Activated CD8-positive, alpha-beta T cell treated with anti-CD3 and anti-CD28 coated beads for 36 hours (primary cell): ENCODE measurements around the gene CCSAP. TPM values are rescaled to one million over a fixed set of nuclear protein-coding genes. Genes with fewer than 3 reads are reported as not detected.
"Not testable (repeated sequence)": the region's sequence is repeated elsewhere in the genome, so short reads cannot be mapped to it uniquely, and the experiment has no call there.

Source experiments
- ATAC-seq: fragments of 200-7000 bp; cut with Tn5 transposase; one replicate; pipeline ENCODE4 v1.10.0; 2021; ENCODE audit warnings: mild to moderate bottlenecking, moderate library complexity
- CTCF ChIA-PET: fragments of 350-600 bp; sonication (Branson Sonifier 250); formaldehyde crosslinking; loops from one replicate; lab custom pipeline; 2021; ENCODE audit warnings: antibody characterized with exemption; lab: Charles Lee
- POLR2A ChIA-PET: fragments of 350-600 bp; sonication (Branson Sonifier 250); formaldehyde crosslinking; loops from one replicate; lab custom pipeline; 2021; ENCODE audit warnings: antibody characterized with exemption; lab: Charles Lee
- DNase-seq: peaks from one replicate; pipeline ENCODE4 v3.0.0-alpha.2; 2020
- H3K27ac Mint-ChIP-seq: one replicate; pipeline ENCODE4 v1.8.0; 2021; ENCODE audit warnings: mild to moderate bottlenecking, mixed read lengths
- H3K27me3 Mint-ChIP-seq: one replicate; pipeline ENCODE4 v1.8.0; 2021; ENCODE audit warnings: mixed read lengths
- H3K36me3 Mint-ChIP-seq: one replicate; pipeline ENCODE4 v1.8.0; 2021; ENCODE audit warnings: low read depth, mixed read lengths
- H3K4me1 Mint-ChIP-seq: one replicate; pipeline ENCODE4 v1.8.0; 2021; ENCODE audit warnings: low read depth, mixed read lengths
- H3K4me3 Mint-ChIP-seq: one replicate; pipeline ENCODE4 v1.8.0; 2021; ENCODE audit warnings: mild to moderate bottlenecking, moderate library complexity, mixed read lengths
- H3K9me3 Mint-ChIP-seq: one replicate; pipeline ENCODE4 v1.8.0; 2021; ENCODE audit warnings: mixed read lengths
- CTCF ChIP-seq: fragments of 200-600 bp; IDR thresholded peaks from one replicate; pipeline ENCODE4 v1.8.0; 2022; ENCODE audit warnings: antibody characterized with exemption, mild to moderate bottlenecking
- intact Hi-C: fragments of 100-400 bp; cut with micrococcal nuclease; formaldehyde crosslinking; loops from one replicate; pipeline ENCODE4 v1.10.0; 2022
- total RNA-seq, 2 experiments: library from RNA; stranded (reverse); gene quantifications; one replicate each; pipeline ENCODE4 v1.2.3, GENCODE V29; 2021

CCSAP gene
- total RNA-seq, 2 experiments from 2014 or later = 9.9 to 10.8 TPM

- H3K27ac Mint-ChIP-seq = no peak overlapping the region
- H3K27me3 Mint-ChIP-seq = peaks cover 2% of the 10 kb centered on the region
- H3K36me3 Mint-ChIP-seq = no peaks in the 10 kb centered on the region
- ChIA-PET POLR2A (no interaction called here), CTCF (interaction anchor here (0.9 kb wide), 1 partner anchor 122 kb away, joined by 3 read pairs; no protein-coding TSS in a partner anchor)
- no peak for TF ChIP-seq CTCF
- no peaks in the 10 kb centered on the region for H3K4me1 Mint-ChIP-seq
- DNase-seq = no peak
- no peak overlapping the region for H3K4me3 Mint-ChIP-seq
- ATAC-seq = no peak
- H3K9me3 Mint-ChIP-seq = no peaks in the 10 kb centered on the region
- intact Hi-C loops = no loop called here
Measured at GRCh38 chr1:229379846-229380245, 37.0 kb upstream of the CCSAP start.

GRCh38 chr1:229378586-229379367 is 35.9 kb upstream of the CCSAP start:
- Mint-ChIP-seq H3K27me3 (peaks cover 2% of the 10 kb centered on the region), H3K9me3 (no peaks in the 10 kb centered on the region), H3K4me3 (no peak overlapping the region), H3K27ac (no peak overlapping the region), H3K4me1 (no peaks in the 10 kb centered on the region), H3K36me3 (no peaks in the 10 kb centered on the region)
- ChIA-PET CTCF (no interaction called here), POLR2A (no interaction called here)
- intact Hi-C loops = no loop called here
- ATAC-seq = no peak
- no peak for DNase-seq
- TF ChIP-seq CTCF = no peak

DNA sequence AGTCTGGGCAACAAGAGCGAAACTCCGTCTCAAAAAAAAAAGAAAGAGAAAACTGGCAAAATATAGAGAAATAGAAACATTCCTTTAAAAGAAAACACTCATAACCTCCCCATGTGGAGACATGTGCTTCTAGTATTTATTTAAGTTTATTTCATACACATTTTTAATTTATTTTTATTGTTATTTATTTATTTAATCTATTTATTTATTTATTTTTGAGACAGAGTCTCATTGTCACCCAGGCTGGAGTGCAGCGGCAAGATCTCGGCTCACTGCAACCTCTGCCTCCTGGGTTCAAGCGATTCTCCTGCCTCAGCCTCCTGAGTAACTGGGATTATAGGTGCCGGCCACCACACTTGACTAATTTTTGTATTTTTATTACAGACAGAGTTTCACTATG is 35.2 kb upstream of the CCSAP start:
- ATAC-seq, H3K27ac Mint-ChIP-seq, POLR2A ChIA-PET, H3K9me3 Mint-ChIP-seq, H3K27me3 Mint-ChIP-seq, DNase-seq, H3K36me3 Mint-ChIP-seq, H3K4me1 Mint-ChIP-seq, CTCF ChIA-PET, H3K4me3 Mint-ChIP-seq, intact Hi-C loops: not testable (repeated sequence)

- H3K36me3 Mint-ChIP-seq = no peaks in the 10 kb centered on the region
- POLR2A ChIA-PET = interaction anchor here (1.0 kb wide), 1 partner anchor 20 kb away, joined by 4 read pairs; no protein-coding TSS in a partner anchor
- CTCF ChIA-PET = no interaction called here
Measured at GRCh38 chr1:229377429-229377828, 34.6 kb upstream of the CCSAP start.

DNA sequence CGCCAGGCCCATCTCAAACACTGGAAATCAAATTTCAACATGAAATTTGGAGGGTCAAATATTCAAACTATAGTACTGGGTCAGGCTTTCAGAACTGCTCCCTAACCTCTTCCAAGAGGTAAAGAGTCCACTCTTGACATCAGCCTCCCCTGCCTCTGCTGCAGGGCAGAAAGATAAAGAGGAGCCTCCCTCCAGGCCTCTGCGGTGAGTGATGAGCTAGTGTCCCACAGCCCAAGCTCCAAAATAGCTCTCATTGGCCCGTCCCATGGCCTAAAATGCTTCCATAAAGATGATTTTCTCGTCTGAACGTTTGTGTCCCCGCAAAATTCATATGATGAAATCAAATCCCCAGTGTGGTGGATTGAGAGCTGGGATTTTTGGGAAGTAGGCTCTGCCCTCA is 33.7 kb upstream of the CCSAP start:
- ChIA-PET CTCF (no interaction called here), POLR2A (interaction anchor here (1.0 kb wide), 1 partner anchor 21 kb away, joined by 4 read pairs; no protein-coding TSS in a partner anchor)
- no peaks in the 10 kb centered on the region for H3K9me3 Mint-ChIP-seq

More at GRCh38 chr1:229377429-229377828, 34.6 kb upstream of the CCSAP start:
- intact Hi-C loops = no loop called here
- no peak for TF ChIP-seq CTCF
- no peak for ATAC-seq
- Mint-ChIP-seq H3K9me3 (no peaks in the 10 kb centered on the region), H3K4me1 (no peaks in the 10 kb centered on the region), H3K27ac (no peak overlapping the region), H3K27me3 (no peaks in the 10 kb centered on the region), H3K4me3 (no peak overlapping the region)
- DNase-seq = no peak

More for the DNA sequence above, 33.7 kb upstream of the CCSAP start:
- H3K4me3 Mint-ChIP-seq = no peak overlapping the region
- no peaks in the 10 kb centered on the region for H3K36me3 Mint-ChIP-seq
- intact Hi-C loops = no loop called here
- H3K27ac Mint-ChIP-seq = no peak overlapping the region
- no peak for TF ChIP-seq CTCF
- DNase-seq (no peak), ATAC-seq (no peak)
- H3K27me3 Mint-ChIP-seq = peaks cover 5% of the 10 kb centered on the region
- no peaks in the 10 kb centered on the region for H3K4me1 Mint-ChIP-seq
